ENCODE data around the gene ERP27. TPM values are rescaled to one million over a fixed set of nuclear protein-coding genes. Genes with fewer than 3 reads are reported as not detected.

ERP27 gene
- total RNA-seq (2022) (0.17 and 2.3 TPM in 2 replicates), Bru-seq, nascent RNA (percentile 25 among the genes with signal in this experiment), BruChase-seq, experiment 1, labeled RNA remaining after a 6-hour chase (percentile 29 among the genes with signal in this experiment), BruChase-seq, experiment 2, labeled RNA remaining after a 2-hour chase (percentile 18 among the genes with signal in this experiment)
- long read RNA-seq, partial matches to known transcripts: 1 of 1 reads
- long read RNA-seq, other reads (novel, unspliced or antisense): 0 of 1 reads

- H3K4me1 Mint-ChIP-seq (ENCODE audit: low read depth, unreplicated experiment): peaks cover 30% of the 10 kb centered on the region
- peaks cover 11% of the 10 kb centered on the region for H3K36me3 Mint-ChIP-seq (ENCODE audit: insufficient read depth, unreplicated experiment)
- H3K9me3 Mint-ChIP-seq (ENCODE audit: low read depth, unreplicated experiment): no peaks in the 10 kb centered on the region
- CTCF ChIA-PET: interaction anchor here (0.8 to 1.0 kb wide), 2 partner anchors 10 to 57 kb away, joined by 3 read pairs; no protein-coding TSS in a partner anchor
- H3K27ac Mint-ChIP-seq (ENCODE audit: unreplicated experiment): no peak within 1 kb of the TSS
- H3K4me3 Mint-ChIP-seq (ENCODE audit: low read depth, unreplicated experiment): no peak within 1 kb of the TSS
- BruUV-seq (replicated peaks): no TSS peak
- intact Hi-C loops (cut with micrococcal nuclease; ENCODE audit: unreplicated experiment): no loop called here
- no peak for TF ChIP-seq CTCF (IDR thresholded peaks at IDR 0.05; ENCODE audit: unreplicated experiment)
- no peak for DNase-seq
- H3K27me3 Mint-ChIP-seq (ENCODE audit: unreplicated experiment): no peaks in the 10 kb centered on the region
Measured at GRCh38 chr12:14938301-14938700, at the start of gene ERP27. TSS of gene ERP27 (minus strand) at chr12:14938537. CDS start at chr12:14938508, 29 bp downstream.

GRCh38 chr12:14988035-14988434 is 49.7 kb upstream of the ERP27 start:
- H3K27me3 Mint-ChIP-seq (ENCODE audit: unreplicated experiment): no peaks in the 10 kb centered on the region
- TF ChIP-seq CTCF (IDR thresholded peaks at IDR 0.05; ENCODE audit: unreplicated experiment): no peak
- peaks cover 10% of the 10 kb centered on the region for H3K9me3 Mint-ChIP-seq (ENCODE audit: low read depth, unreplicated experiment)
- H3K36me3 Mint-ChIP-seq (ENCODE audit: insufficient read depth, unreplicated experiment): no peaks in the 10 kb centered on the region
- DNase-seq: no peak
- CTCF ChIA-PET: no interaction called here
- H3K4me3 Mint-ChIP-seq (ENCODE audit: low read depth, unreplicated experiment): no peak overlapping the region
- peaks cover 13% of the 10 kb centered on the region for H3K4me1 Mint-ChIP-seq (ENCODE audit: low read depth, unreplicated experiment)
- BruUV-seq (replicated peaks): no TSS peak
- intact Hi-C loops (cut with micrococcal nuclease; ENCODE audit: unreplicated experiment): loop anchor here (5.0 kb wide), 1 partner anchor 56 kb away; no protein-coding TSS in a partner anchor
- H3K27ac Mint-ChIP-seq (ENCODE audit: unreplicated experiment): no peak overlapping the region

- CTCF ChIA-PET: interaction anchor here (0.6 to 0.7 kb wide), 2 partner anchors 175 to 177 kb away, joined by 3 to 4 read pairs; no protein-coding TSS in a partner anchor
- intact Hi-C loops (cut with micrococcal nuclease; ENCODE audit: unreplicated experiment): loop anchor here (5.0 kb wide), 1 partner anchor 54 kb away; no protein-coding TSS in a partner anchor
- H3K27ac Mint-ChIP-seq (ENCODE audit: unreplicated experiment): no peak overlapping the region
- DNase-seq: no peak
- BruUV-seq (replicated peaks): no TSS peak
- H3K4me3 Mint-ChIP-seq (ENCODE audit: low read depth, unreplicated experiment): no peak overlapping the region
- peaks cover 10% of the 10 kb centered on the region for H3K9me3 Mint-ChIP-seq (ENCODE audit: low read depth, unreplicated experiment)
- H3K36me3 Mint-ChIP-seq (ENCODE audit: insufficient read depth, unreplicated experiment): no peaks in the 10 kb centered on the region
- no peaks in the 10 kb centered on the region for H3K27me3 Mint-ChIP-seq (ENCODE audit: unreplicated experiment)
- no peak for TF ChIP-seq CTCF (IDR thresholded peaks at IDR 0.05; ENCODE audit: unreplicated experiment)
- H3K4me1 Mint-ChIP-seq (ENCODE audit: low read depth, unreplicated experiment): peaks cover 10% of the 10 kb centered on the region
Measured at GRCh38 chr12:14986449-14986848, 48.1 kb upstream of the ERP27 start.

- intact Hi-C loops (cut with micrococcal nuclease; ENCODE audit: unreplicated experiment): loop anchor here (5.0 kb wide), 1 partner anchor 53 kb away; no protein-coding TSS in a partner anchor
- DNase-seq: no peak
- TF ChIP-seq CTCF (IDR thresholded peaks at IDR 0.05; ENCODE audit: unreplicated experiment): no peak
- Mint-ChIP-seq H3K9me3 (ENCODE audit: low read depth, unreplicated experiment) (peaks cover 7% of the 10 kb centered on the region), H3K4me1 (ENCODE audit: low read depth, unreplicated experiment) (peaks cover 10% of the 10 kb centered on the region), H3K27me3 (ENCODE audit: unreplicated experiment) (no peaks in the 10 kb centered on the region), H3K27ac (ENCODE audit: unreplicated experiment) (no peak overlapping the region), H3K4me3 (ENCODE audit: low read depth, unreplicated experiment) (no peak overlapping the region), H3K36me3 (ENCODE audit: insufficient read depth, unreplicated experiment) (no peaks in the 10 kb centered on the region)
- CTCF ChIA-PET: no interaction called here
- no TSS peak for BruUV-seq (replicated peaks)
Measured at GRCh38 chr12:14984766-14985285, 46.5 kb upstream of the ERP27 start.

All from Calu3 (cell line).